PC-3 (cell line): ENCODE results near the gene PDE6A.

Experiments
- CTCF ChIP-seq: fragments of 300-600 bp; sonication (generic); conservative IDR thresholded peaks from 2 replicates; pipeline ENCODE4 v1.5.1; 2017; ENCODE audit warnings: antibody characterized with exemption, low read depth, mild to moderate bottlenecking, low read length
- EZH2 ChIP-seq: fragments of 300-600 bp; sonication (generic); IDR thresholded peaks from one replicate; pipeline ENCODE4 v1.6.1; 2017; ENCODE audit warnings: antibody characterized with exemption, mild to moderate bottlenecking, low read length; ENCODE audit not compliant: unreplicated experiment
- EZH2phosphoT487 ChIP-seq: fragments of 300-600 bp; sonication (generic); IDR thresholded peaks from 2 replicates; pipeline ENCODE4 v1.6.1; 2018; ENCODE audit warnings: mild to moderate bottlenecking, antibody characterized with exemption, low read length, borderline replicate concordance

- TF ChIP-seq CTCF (no peak), EZH2 (no peak), EZH2phosphoT487 (no peak)
Observed at GRCh38 chr5:149912226-149912871, 32.2 kb downstream of the PDE6A start.
